Stromal cell of bone marrow (primary cell): Measurements from ENCODE around the gene TLX1.

Source experiments
- DNase-seq: peaks from one replicate; pipeline ENCODE4 v3.0.0-alpha.2; 2012; ENCODE audit warnings: low read depth

The TLX1 gene

DNA sequence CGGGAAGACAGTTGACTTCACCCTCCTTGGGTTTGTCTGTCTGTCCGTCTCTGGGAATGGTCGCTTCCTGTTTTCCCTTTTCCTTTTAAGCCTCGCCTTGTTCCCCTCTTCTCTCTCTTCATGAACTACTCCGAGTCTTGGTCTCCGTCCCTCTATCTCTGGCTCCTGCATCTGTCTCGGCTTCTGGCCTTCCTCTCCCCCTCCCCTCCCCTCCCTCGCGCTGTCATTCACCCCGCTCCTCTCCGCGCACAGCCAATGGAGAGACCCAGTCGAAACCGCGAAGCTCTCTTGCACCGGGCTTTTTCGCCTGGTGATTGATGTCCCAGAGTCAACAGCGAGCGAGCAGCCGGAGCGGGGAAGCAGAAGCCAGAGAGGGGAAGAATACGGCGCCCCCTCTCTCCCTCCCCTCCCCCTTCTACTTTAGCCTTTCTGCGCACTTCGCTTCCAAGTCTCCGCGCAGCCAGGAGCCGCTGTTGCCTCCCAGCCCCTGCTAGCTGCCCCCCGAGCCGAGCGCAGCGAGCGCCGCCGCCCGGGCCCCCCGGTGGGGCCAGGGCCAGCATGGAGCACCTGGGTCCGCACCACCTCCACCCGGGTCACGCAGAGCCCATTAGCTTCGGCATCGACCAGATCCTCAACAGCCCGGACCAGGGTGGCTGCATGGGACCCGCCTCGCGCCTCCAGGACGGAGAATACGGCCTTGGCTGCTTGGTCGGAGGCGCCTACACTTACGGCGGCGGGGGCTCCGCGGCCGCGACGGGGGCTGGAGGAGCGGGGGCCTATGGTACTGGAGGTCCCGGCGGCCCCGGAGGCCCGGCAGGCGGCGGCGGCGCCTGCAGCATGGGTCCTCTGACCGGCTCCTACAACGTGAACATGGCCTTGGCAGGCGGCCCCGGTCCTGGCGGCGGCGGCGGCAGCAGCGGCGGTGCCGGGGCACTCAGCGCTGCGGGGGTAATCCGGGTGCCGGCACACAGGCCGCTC lies at the start of gene TLX1:
TLX1 (plus strand) TSS at position 317 of the 978 bp plus-strand sequence; CDS start at position 559, 242 bp downstream.
- DNase-seq, result no peak

DNA sequence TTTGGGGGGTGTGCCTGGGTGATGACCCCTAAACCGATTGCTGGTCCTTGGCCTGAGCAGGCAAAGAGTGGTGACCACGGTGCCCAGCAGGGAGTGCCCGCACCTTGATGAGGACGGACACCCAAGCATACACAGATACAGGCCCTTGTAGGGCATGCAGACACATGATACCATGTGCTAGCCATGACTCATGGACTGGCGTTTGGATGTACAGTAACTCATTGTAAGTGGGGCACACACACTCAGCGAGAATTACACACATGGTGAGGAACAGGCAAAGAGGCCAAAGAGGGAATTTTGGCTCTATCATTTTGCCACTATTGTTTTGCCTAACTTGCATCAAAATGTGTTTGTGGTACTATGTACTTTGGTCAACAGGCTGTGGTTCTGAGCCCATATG lies 45.3 kb upstream of the TLX1 start:
- no peak for DNase-seq

- DNase-seq, result no peak
Measured at GRCh38 chr10:101087376-101087775, 43.7 kb upstream of the TLX1 start.

DNA sequence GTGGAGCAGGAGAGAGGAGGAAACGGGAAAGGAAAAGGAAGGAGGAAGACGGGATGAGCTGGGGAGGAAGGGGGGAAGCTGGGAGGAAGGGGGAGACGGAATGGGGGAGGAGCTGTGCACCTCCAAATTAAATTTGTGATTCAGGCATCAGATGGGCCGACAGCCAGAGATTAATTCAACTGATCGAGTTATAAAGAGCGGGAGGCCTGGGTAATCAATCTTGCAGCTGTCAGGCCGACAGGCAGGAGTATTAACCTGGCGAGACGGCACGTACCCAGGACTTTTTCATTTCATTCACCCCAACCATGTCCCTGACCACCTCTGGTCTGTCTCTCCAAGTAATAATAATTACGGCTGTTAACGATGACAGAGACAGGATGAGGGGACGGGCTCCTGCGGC lies 43.1 kb upstream of the TLX1 start:
- no peak for DNase-seq

DNA sequence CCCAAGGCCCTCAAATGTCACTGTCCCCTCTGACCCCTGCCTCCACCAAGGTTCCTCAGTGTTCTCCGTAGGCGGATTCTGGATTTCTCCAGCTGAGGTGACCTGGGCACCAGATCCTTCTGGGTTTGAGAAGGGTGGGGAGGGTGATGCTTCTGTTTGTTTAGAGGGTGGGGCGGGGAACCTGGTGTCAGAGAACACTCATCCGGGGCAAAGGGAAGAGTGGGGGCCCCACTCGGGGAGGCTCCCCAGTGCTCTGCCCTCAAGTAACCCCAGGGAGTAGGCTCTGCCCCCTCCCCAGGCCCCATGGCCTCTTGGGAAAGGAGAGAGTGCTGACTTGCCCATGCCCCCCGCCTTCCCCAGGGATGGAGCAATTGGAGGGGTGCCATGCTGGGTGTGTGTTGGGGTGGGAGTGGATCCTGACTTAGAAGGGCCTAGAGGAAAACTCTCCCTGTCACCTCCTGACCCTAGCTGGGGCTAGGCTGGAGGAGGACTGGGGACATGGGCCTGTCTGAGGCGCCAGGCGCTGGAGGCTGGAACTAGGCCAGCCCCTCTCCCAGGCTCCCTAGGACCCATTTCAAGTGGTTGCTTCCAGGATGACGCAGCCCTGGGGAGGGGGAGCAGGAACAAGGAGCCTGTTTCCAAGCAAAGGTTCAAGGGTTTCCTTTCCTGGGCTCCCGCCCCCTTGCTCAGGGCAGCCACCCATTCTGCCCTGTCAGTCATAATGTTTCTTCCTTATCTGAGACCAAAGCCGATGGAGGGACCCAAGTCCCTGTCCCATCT lies 41.4 kb upstream of the TLX1 start:
- DNase-seq, result no peak

DNA sequence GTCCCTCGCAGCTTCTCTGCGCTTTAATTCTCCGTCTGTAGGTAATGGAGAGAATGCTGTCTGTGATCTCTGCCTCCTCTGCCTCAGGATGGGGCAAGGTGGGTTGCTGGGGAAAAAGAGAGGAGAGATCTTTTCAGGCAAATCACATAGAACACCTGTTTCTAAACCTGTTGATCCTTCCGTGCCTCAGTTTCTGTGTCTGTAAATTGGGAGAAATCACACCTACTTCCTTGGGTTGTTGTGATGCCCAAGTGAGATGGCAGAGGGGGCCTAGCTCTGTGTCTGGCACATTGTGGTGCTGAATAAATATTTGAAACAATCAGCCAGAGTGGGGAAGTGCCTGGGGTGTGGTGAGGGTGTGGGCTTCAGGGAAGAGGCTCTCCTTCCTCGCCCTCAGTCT lies 40.5 kb upstream of the TLX1 start:
- no peak for DNase-seq

GRCh38 chr10:101091546-101092290 lies 39.4 kb upstream of the TLX1 start:
- DNase-seq, result no peak

DNA sequence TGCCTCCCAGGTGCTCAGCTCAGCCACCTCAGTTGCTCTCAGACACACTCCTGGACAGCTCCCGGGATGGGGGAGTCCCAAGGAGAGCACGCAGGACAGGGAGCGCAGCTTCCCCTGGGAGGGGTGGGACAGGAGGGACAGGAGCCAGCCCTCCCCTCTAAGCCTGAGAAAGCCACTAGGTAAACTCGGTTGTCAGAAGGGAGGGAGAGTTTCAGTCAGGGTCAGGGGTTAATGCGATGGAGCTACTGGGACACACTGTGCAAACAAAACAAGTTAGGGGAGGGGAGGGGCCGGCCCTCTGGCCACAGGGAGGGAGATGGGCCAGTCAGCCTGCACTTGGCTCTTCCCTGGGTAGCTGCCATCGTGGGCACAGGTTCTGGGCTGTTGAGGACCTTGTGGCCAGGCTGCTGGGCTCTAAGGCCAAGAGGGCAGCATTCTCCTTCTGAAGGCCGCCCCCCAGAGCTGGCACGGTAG lies 38.2 kb upstream of the TLX1 start:
- no peak for DNase-seq

DNA sequence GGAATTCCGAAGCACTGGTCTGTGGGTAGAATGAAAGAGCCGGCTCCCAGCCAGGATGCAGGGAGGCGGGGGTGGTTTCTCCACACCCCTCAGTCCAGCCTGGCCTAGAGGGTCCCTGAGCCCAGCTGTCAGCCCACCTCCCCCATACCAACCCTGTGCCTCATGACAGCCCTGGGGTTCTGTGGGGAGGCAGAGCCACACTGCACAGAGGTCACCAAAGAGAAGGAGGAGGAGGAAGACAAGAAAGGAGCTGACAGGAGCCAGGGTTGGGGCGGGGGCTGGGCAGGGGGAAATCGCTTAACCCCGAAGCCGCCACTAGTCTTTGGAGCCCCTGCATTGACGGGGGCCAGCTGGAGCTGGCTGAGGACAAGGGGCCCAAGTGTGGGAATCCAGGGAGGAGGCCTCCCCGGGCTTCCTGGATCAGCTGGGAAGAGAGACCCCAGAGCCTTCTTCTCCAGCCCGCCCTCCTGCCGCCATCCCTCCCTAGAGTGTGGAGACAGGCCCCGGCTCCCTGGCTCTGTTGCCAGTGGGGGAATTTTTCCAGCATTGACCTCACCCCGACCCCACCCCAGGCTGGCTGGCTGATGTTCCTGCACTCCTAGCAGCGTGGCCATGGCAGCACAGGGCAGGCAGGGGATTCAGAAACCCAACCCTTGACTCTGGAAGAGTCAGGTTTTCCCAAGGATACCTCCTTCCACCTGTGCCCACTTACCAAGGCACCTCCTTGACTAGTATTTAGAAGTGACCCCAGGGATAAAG lies 36.8 kb upstream of the TLX1 start:
- DNase-seq, result no peak

DNA sequence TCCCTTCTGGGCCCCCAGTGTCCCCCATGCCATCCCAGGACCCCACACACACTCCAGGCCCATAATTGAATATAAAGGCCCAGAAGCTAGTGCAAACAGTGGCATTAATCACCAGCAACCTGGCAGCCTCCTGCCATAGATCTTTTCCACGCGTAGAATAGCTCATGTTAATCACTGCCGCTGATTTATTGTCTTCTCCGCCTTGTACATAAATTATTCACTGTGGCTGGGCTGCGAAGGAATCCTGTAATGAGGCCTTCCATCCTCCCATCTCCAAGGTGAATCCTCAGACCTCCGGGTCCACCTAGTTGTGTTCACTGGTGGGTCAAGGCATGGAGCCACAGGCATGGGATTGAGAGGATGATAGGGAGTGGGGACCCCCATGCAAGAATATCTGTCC lies 36.1 kb upstream of the TLX1 start:
- DNase-seq, result no peak

DNA sequence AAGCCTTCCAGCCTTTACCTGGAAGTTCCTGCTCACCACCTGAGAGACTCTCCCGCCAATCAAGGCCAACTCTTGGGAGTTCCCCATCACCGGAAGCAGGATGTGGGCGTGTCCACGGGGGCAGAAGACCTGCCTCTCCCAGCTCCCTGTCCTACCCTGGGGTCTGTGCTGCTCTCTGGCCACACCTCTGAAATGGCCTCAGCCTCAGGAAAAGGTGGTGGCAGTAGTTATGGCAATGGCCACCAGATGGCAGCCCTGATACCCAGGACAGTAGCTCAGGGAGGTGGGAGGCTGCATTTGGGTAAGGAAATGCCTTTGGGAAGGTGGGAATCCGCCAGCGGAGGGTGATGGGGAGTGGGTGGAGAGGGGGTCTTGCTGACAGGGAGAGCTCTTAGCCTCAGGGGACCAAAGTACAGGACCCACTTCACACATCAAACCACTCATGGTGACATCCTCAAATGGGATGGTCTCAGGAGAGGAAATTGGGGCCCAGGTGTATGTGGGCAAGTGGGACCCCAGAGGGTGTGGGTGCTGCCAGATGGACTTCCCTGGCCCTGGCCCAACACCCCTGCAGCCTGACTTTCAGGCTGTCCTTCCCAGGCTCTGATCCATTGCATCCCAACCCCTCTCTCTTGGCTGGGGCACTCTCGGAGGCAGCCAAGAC lies 35.4 kb upstream of the TLX1 start:
- peak; percentile 22 for DNase-seq

- DNase-seq, result no peak
Measured at GRCh38 chr10:101096378-101096777, 34.7 kb upstream of the TLX1 start.

DNA sequence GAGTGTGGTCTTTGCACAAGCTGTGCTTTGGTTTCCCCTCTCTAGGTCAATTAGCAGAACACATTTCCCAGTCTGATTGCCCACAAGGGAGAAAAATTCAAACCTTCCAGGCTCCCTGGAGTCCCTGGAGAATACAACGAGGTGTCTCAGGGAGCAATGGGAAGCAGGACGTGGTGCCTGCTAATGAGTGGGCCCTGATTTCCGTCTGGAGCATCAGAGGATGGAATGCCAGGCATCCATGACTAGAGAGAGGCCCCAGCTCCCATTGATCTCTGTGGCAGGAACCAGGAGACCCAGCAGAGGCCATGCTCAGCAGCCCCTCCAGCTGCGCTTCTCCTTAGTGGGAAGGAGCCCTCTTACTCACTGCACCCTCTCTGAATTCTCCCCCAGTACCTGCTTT lies 33.2 kb upstream of the TLX1 start:
- no peak for DNase-seq

GRCh38 chr10:101099901-101100300 lies 31.2 kb upstream of the TLX1 start:
- DNase-seq, result no peak

- no peak for DNase-seq
Measured at GRCh38 chr10:101101372-101101881, 29.7 kb upstream of the TLX1 start.

DNA sequence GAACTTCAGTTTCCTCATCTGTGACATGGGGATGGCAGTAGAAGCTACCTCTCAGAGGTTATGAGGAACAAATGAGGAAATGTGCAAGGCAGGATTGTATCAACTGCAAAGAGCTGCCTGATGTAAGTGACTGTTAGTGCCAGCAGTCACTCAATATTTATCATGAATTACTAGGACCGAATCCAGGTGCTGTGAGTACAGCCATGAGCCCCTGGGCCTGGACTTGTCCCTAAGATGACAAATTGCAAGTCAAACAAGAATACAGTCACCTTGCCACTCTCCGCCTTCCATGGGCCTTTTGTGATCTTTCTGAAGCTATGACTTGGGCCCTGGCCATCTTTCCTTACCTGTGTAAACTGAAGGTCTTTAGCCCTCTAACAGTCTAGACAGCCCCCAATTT lies 27.7 kb upstream of the TLX1 start:
- DNase-seq, result no peak

DNA sequence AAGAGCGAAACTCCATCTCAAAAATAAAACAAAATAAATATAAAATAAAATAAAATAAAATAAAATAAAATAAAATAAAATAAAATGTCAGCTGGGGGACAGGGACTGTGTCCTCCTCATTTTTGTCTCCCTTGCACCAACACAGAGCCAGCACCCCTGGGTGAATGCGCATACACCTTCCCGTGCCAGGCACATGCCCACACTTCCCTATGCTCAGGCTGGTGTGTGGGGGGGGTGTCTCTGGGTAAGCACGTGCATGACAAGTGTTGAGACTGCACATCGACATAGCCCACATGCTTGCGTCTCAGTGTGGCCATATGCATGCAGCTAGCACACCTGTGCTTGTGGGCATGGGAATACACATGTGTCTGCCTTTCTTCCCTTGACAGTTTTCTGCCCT lies 24.7 kb upstream of the TLX1 start:
- DNase-seq, result no peak

DNA sequence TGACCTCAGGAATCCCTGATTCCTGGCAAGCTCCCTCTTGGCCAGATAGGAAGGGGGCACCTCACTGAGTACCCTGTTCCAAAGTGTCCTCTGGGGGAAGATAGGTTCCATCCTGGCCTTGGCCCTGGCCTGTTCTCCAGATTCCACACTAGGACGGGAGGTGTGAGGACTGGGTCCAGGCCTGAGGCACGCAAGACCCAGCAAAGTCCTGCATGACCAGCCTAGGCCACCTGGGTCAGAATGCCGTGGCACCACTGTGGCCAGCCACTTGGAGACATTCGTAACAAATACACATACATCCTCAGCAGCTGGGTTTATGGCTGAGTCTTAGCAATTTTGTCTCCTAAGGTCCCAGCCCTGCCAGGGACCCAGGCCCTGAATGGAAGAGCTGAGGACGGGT lies 23.3 kb upstream of the TLX1 start:
- DNase-seq, result no peak

DNA sequence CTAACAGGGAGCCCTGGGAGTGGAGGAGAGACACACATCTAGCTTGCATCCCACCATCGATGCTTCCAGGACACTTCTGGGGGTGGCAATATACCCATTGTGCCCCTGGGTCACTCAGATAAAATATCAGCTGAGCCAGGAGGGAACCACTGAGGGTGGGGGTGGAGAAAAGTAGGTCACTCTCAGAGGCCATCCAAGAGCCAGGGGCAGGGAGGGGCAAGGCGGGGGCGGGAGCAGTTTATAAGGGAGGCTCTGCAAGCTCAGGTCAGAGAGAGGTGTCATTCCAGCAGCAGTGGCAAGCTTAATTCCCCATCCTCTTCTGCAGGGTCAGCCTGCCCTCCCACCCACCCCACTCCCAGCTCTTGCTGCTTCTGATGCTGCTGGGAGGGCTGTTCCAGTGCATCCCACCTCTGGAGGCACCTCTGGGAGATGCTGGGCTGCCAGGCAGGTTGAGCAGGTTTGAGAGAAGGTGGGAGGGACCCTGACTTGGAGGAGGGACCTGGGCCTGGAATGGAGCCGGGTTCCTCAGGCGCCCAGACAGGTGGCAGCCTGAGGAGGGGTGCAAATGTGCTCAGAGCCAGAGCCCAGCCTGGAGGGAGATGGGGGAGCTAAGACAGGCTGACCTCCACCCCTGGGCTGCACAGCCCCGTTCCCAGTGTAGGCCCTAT lies 20.1 kb upstream of the TLX1 start:
- no peak for DNase-seq

DNA sequence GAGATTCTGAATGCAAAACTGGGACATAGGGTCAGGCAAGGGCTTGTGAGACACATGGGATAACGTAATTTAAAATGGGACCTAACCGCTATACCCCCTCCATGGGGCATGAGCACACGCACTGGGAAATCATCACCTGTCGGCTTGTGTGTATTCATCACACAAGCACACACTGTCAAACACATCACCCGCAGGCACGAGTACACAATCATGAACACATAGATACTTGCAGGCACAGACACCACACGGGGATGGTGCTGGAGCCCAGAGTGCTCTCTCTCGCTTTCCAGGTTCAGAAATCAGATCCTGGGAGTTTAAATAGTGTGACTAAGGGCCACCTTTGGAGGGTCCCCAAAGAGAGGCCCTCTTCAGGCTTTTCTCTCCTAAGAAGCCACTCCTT lies 19.6 kb upstream of the TLX1 start:
- no peak for DNase-seq
